Body of pancreas (tissue), 4 donors: Measurements from ENCODE around the gene RIMKLA.

Source experiments
- CTCF ChIP-seq, 7 experiments: fragments of 450-650 bp in 4 of 7; fragments of 200-600 bp in 3 of 7; sonication (generic) in 3 of 7; IDR thresholded peaks; one replicate each; pipeline ENCODE4 v1.5.1; 2016 to 2019; ENCODE audit warnings: antibody characterized with exemption in 7 of 7
- POLR2A ChIP-seq, 3 donors: fragments of 450-650 bp; IDR thresholded peaks; one replicate each; pipeline ENCODE4 v1.6.1; 2016; ENCODE audit warnings: antibody characterized with exemption in 3 of 3, mild to moderate bottlenecking in 2 of 3

- TF ChIP-seq CTCF (IDR thresholded peaks at IDR 0.05) = no peak
- no peak for TF ChIP-seq POLR2A (IDR thresholded peaks at IDR 0.05)
Measured at GRCh38 chr1:42399315-42400100, 18.9 kb downstream of the RIMKLA start.
